Measurements from ENCODE around the gene MAL. TPM values are rescaled to one million over a fixed set of nuclear protein-coding genes. Genes with fewer than 3 reads are reported as not detected.

MAL gene
- total RNA-seq, 1 donor: not detected

DNA sequence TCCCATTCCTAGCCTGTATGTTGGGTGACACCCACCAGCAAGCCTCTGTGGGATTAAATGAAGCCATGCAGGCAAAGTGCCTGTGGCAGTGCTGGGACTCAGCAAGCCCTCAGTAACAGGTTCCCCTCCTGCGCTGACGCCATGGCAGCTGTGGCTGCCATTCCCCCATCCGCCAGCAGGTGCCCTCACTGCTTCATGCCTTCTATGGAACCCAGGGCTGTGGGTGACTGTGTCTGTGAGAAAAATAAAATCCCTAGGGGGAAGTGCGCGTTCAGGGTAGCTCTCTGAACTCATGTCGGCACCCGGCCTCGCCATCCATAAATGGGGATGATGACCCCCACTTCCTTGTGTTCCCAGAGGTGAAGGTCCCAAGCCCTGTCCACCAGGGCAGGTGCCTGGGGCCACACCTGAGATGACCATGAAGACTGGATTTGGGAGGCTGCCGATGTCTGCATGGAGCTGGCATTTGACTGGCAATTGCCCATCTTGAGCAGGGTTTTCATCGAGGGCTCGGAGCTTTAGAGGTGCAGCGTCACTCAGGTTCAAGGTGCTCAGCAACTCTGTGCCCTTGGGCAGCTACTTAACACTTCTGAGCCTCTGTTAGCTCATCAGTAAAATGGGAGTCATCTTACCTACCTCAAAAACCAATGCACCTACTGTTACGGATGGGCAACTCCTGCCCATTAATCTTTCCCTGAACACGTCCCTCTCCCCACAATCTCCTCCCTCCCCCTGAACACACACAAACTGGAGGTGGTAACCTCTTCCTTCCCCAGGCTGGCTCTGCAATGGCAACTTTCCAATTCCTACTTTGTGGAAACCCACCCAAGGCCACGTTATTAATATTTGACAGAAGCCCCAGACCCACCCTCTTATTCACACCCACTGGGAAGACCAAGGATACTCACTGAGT lies 2.9 kb upstream of the MAL start:
- Histone ChIP-seq H4K20me1 (ENCODE audit: insufficient read depth, low read length) (no peaks in the 10 kb centered on the region), H3K36me3 (ENCODE audit: insufficient read depth, low read length) (no peaks in the 10 kb centered on the region), H3K4me3 (ENCODE audit: insufficient read depth, low read length) (no peak overlapping the region), H3K27ac (ENCODE audit: low read depth, low read length) (no peak overlapping the region), H3K27me3 (ENCODE audit: insufficient read depth, low read length) (peaks cover 53% of the 10 kb centered on the region), H3K9me3 (ENCODE audit: low read depth, low read length) (no peaks in the 10 kb centered on the region), H3K4me2 (ENCODE audit: insufficient read depth, low read length) (no peak overlapping the region), H3K79me2 (ENCODE audit: insufficient read depth, low read length) (no peaks in the 10 kb centered on the region), H3K4me1 (ENCODE audit: insufficient read depth, low read length) (no peaks in the 10 kb centered on the region), H2AFZ (ENCODE audit: low read length) (no peak overlapping the region)
- peak; percentile 99 for DNase-seq (ENCODE audit: insufficient read length, low spot score, missing footprints)
- TF ChIP-seq, protein P1, sequence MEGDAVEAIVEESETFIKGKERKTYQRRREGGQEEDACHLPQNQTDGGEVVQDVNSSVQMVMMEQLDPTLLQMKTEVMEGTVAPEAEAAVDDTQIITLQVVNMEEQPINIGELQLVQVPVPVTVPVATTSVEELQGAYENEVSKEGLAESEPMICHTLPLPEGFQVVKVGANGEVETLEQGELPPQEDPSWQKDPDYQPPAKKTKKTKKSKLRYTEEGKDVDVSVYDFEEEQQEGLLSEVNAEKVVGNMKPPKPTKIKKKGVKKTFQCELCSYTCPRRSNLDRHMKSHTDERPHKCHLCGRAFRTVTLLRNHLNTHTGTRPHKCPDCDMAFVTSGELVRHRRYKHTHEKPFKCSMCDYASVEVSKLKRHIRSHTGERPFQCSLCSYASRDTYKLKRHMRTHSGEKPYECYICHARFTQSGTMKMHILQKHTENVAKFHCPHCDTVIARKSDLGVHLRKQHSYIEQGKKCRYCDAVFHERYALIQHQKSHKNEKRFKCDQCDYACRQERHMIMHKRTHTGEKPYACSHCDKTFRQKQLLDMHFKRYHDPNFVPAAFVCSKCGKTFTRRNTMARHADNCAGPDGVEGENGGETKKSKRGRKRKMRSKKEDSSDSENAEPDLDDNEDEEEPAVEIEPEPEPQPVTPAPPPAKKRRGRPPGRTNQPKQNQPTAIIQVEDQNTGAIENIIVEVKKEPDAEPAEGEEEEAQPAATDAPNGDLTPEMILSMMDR (IDR thresholded peaks at IDR 0.05; ENCODE audit: extremely low read depth, low read depth, low read length): peak; percentile 80

DNA sequence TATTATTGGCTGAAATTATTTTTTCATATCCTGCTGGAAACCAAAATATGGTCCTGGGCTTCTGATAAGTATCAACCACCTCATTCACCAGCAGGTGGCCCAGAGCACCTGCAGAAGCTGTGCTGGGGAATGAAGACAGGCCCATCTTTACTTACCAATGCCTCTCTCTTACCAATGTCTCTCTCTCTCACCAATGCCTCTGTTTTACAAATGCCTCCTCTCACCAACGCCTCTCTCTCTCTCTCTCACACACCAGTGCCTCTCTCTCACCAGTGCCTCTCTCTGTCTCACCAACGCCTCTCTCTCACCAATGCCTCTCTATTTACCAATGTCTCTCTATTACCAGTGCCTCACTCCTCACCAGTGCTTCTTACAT lies 2.3 kb upstream of the MAL start:
- TF ChIP-seq, protein P1 (IDR thresholded peaks at IDR 0.05; ENCODE audit: extremely low read depth, low read depth, low read length): no peak
- peaks cover 53% of the 10 kb centered on the region for H3K27me3 ChIP-seq (ENCODE audit: insufficient read depth, low read length)
- H3K4me1 ChIP-seq (ENCODE audit: insufficient read depth, low read length): no peaks in the 10 kb centered on the region

GRCh38 chr2:95024371-95024770 lies 1.1 kb upstream of the MAL start:
- H3K4me2 ChIP-seq (ENCODE audit: insufficient read depth, low read length): no peak overlapping the region
- no peaks in the 10 kb centered on the region for H3K9me3 ChIP-seq (ENCODE audit: low read depth, low read length)
- TF ChIP-seq, protein P1 (IDR thresholded peaks at IDR 0.05; ENCODE audit: extremely low read depth, low read depth, low read length): no peak
- H3K27me3 ChIP-seq (ENCODE audit: insufficient read depth, low read length): peaks cover 62% of the 10 kb centered on the region
- H4K20me1 ChIP-seq (ENCODE audit: insufficient read depth, low read length): no peaks in the 10 kb centered on the region
- H2AFZ ChIP-seq (ENCODE audit: low read length): no peak overlapping the region
- H3K4me1 ChIP-seq (ENCODE audit: insufficient read depth, low read length): no peaks in the 10 kb centered on the region
- no peak overlapping the region for H3K4me3 ChIP-seq (ENCODE audit: insufficient read depth, low read length)
- no peaks in the 10 kb centered on the region for H3K79me2 ChIP-seq (ENCODE audit: insufficient read depth, low read length)
- H3K36me3 ChIP-seq (ENCODE audit: insufficient read depth, low read length): no peaks in the 10 kb centered on the region
- no peak for DNase-seq (ENCODE audit: insufficient read length, low spot score, missing footprints)
- H3K27ac ChIP-seq (ENCODE audit: low read depth, low read length): no peak overlapping the region

More for the DNA sequence above, 2.3 kb upstream of the MAL start:
- Histone ChIP-seq H2AFZ (ENCODE audit: low read length) (no peak overlapping the region), H3K36me3 (ENCODE audit: insufficient read depth, low read length) (no peaks in the 10 kb centered on the region), H3K4me3 (ENCODE audit: insufficient read depth, low read length) (no peak overlapping the region), H3K9me3 (ENCODE audit: low read depth, low read length) (no peaks in the 10 kb centered on the region), H3K27ac (ENCODE audit: low read depth, low read length) (no peak overlapping the region), H4K20me1 (ENCODE audit: insufficient read depth, low read length) (no peaks in the 10 kb centered on the region), H3K79me2 (ENCODE audit: insufficient read depth, low read length) (no peaks in the 10 kb centered on the region), H3K4me2 (ENCODE audit: insufficient read depth, low read length) (no peak overlapping the region)
- no peak for DNase-seq (ENCODE audit: insufficient read length, low spot score, missing footprints)

DNA sequence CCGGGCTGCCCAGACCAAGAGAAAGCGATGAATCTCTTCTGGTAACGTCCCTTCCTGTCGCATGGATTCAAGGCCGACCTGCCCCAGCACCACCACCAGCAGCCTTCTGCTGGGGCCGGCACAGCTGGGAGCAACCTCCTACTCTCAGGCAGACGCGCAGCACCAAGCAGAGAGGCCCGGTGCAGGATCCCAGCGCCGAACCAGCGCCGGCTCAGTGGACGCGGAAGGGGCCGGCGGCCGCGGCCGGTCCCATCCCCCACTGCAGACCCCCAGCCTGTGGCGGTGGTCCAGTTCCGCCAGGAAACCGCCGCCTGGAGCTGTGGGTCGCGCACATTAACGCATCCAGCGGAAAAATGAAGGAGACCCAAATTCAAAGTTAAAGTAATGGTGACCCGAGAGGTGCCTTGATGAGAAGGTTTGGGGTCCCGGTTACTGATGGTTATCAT lies 525 bp upstream of the MAL start:
- no peaks in the 10 kb centered on the region for H3K79me2 ChIP-seq (ENCODE audit: insufficient read depth, low read length)
- H3K9me3 ChIP-seq (ENCODE audit: low read depth, low read length): no peaks in the 10 kb centered on the region
- TF ChIP-seq, protein P1 (IDR thresholded peaks at IDR 0.05; ENCODE audit: extremely low read depth, low read depth, low read length): no peak
- no peak overlapping the region for H3K4me2 ChIP-seq (ENCODE audit: insufficient read depth, low read length)
- no peaks in the 10 kb centered on the region for H3K4me1 ChIP-seq (ENCODE audit: insufficient read depth, low read length)
- DNase-seq (ENCODE audit: insufficient read length, low spot score, missing footprints): peak; percentile 72
- H3K4me3 ChIP-seq (ENCODE audit: insufficient read depth, low read length): no peak overlapping the region
- H4K20me1 ChIP-seq (ENCODE audit: insufficient read depth, low read length): no peaks in the 10 kb centered on the region
- peaks cover 57% of the 10 kb centered on the region for H3K27me3 ChIP-seq (ENCODE audit: insufficient read depth, low read length)
- no peak overlapping the region for H2AFZ ChIP-seq (ENCODE audit: low read length)
- no peaks in the 10 kb centered on the region for H3K36me3 ChIP-seq (ENCODE audit: insufficient read depth, low read length)
- H3K27ac ChIP-seq (ENCODE audit: low read depth, low read length): no peak overlapping the region
